ENCODE measurements around the gene ZNF571. TPM values are rescaled to one million over a fixed set of nuclear protein-coding genes. Genes with fewer than 3 reads are reported as not detected.

Gene ZNF571
- total and polyA plus RNA-seq, 2 experiments from 2014 or later = 4.4 to 5.0 TPM

Other genes with a start within 250 kb of the ZNF571 start
- 4.0 and 7.9 TPM in 2 replicates for gene ZNF527, start 223.7 kb downstream of the ZNF571 start, total RNA-seq (2014; rRNA removed; shearing (Covaris generic))
- gene ZNF527, start 223.7 kb downstream of the ZNF571 start, polyA plus RNA-seq (2016; fragmentation: Nextera tagmentation; extraction: Ambion mirVana) = 0.97 and 1.5 TPM in 2 replicates
- gene ZNF569, start 127.3 kb downstream of the ZNF571 start, total RNA-seq (2014; rRNA removed; shearing (Covaris generic)) = 17.5 and 18.7 TPM in 2 replicates
- 6.4 and 7.9 TPM in 2 replicates for gene ZNF569, start 127.3 kb downstream of the ZNF571 start, polyA plus RNA-seq (2016; fragmentation: Nextera tagmentation; extraction: Ambion mirVana)
- 3.5 and 6.8 TPM in 2 replicates for gene ZNF570, start 125.4 kb downstream of the ZNF571 start, total RNA-seq (2014; rRNA removed; shearing (Covaris generic))
- gene ZNF570, start 125.4 kb downstream of the ZNF571 start, polyA plus RNA-seq (2016; fragmentation: Nextera tagmentation; extraction: Ambion mirVana) = 3.4 and 6.6 TPM in 2 replicates
- 11.4 and 13.5 TPM in 2 replicates for gene ZNF793, start 87.9 kb downstream of the ZNF571 start, total RNA-seq (2014; rRNA removed; shearing (Covaris generic))
- 6.8 and 8.0 TPM in 2 replicates for gene ZNF793, start 87.9 kb downstream of the ZNF571 start, polyA plus RNA-seq (2016; fragmentation: Nextera tagmentation; extraction: Ambion mirVana)
- 3.0 TPM in 1 of 2 replicates, not detected in the other for gene ZNF540, start 84 bp upstream of the ZNF571 start, total RNA-seq (2014; rRNA removed; shearing (Covaris generic))
- not detected in 2 replicates for gene ZNF540, start 84 bp upstream of the ZNF571 start, polyA plus RNA-seq (2016; fragmentation: Nextera tagmentation; extraction: Ambion mirVana)
- gene ZFP30, start 60.7 kb upstream of the ZNF571 start, total RNA-seq (2014; rRNA removed; shearing (Covaris generic)) = 5.9 and 6.3 TPM in 2 replicates
- gene ZFP30, start 60.7 kb upstream of the ZNF571 start, polyA plus RNA-seq (2016; fragmentation: Nextera tagmentation; extraction: Ambion mirVana) = 2.0 and 2.1 TPM in 2 replicates
- 9.0 and 11.4 TPM in 2 replicates for gene ZNF607, start 125.0 kb upstream of the ZNF571 start, total RNA-seq (2014; rRNA removed; shearing (Covaris generic))
- 3.0 and 3.2 TPM in 2 replicates for gene ZNF607, start 125.0 kb upstream of the ZNF571 start, polyA plus RNA-seq (2016; fragmentation: Nextera tagmentation; extraction: Ambion mirVana)
- 7.7 and 13.2 TPM in 2 replicates for gene ZNF573, start 184.8 kb upstream of the ZNF571 start, total RNA-seq (2014; rRNA removed; shearing (Covaris generic))
- gene ZNF573, start 184.8 kb upstream of the ZNF571 start, polyA plus RNA-seq (2016; fragmentation: Nextera tagmentation; extraction: Ambion mirVana) = 10.3 and 10.8 TPM in 2 replicates

Data from GM23338 (cell line).